H1 (cell line): ENCODE data around the gene PPIF. TPM values are rescaled to one million over a fixed set of nuclear protein-coding genes. Genes with fewer than 3 reads are reported as not detected.

Experiments used
- CTCF ChIA-PET: fragments of 300-600 bp; sonication (Branson Sonifier 250); formaldehyde crosslinking; loops from one replicate; lab custom pipeline; 2021; ENCODE audit not compliant: partially characterized antibody; lab: Charles Lee
- POLR2A ChIA-PET: fragments of 300-600 bp; sonication (Branson Sonifier 250); formaldehyde crosslinking; loops from one replicate; lab custom pipeline; 2021; ENCODE audit warnings: inconsistent platforms; ENCODE audit not compliant: partially characterized antibody; lab: Charles Lee
- DNase-seq, 2 experiments: peaks; one replicate each; pipeline versions ENCODE4 v3.0.0 to v3.0.0-alpha.2; 2010 to 2022; ENCODE audit warnings: low spot score in 2 of 2, low read depth in 1 of 2, mixed read lengths in 1 of 2
- FAIRE-seq: peaks from 2 replicates; lab custom pipeline; 2011; peaks lifted over from hg19 to GRCh38; lab: Jason Lieb, UNC
- H2AFZ ChIP-seq: 2 replicates; pipeline ENCODE4 v1.8.1; 2012; ENCODE audit warnings: low read length, inconsistent platforms
- H2AK5ac ChIP-seq: 2 replicates; pipeline ENCODE4 v1.6.1; 2013; ENCODE audit warnings: low read depth, low read length
- H2BK120ac ChIP-seq: replicated peaks from 2 replicates; pipeline ENCODE3; 2013; ENCODE audit warnings: low read depth, low read length, inconsistent platforms
- H2BK12ac ChIP-seq: 2 replicates; pipeline ENCODE4 v1.6.1; 2013; ENCODE audit warnings: low read depth, low read length
- H2BK15ac ChIP-seq: 2 replicates; pipeline ENCODE4 v1.6.1; 2013; ENCODE audit warnings: low read length
- H2BK20ac ChIP-seq: 2 replicates; pipeline ENCODE4 v1.6.1; 2013; ENCODE audit warnings: low read length
- H2BK5ac ChIP-seq: 2 replicates; pipeline ENCODE4 v1.6.1; 2013; ENCODE audit warnings: low read depth, low read length
- H3K14ac ChIP-seq: 2 replicates; pipeline ENCODE4 v1.6.1; 2013; ENCODE audit warnings: inconsistent platforms; ENCODE audit not compliant: insufficient read length
- H3K18ac ChIP-seq: 2 replicates; pipeline ENCODE4 v1.6.1; 2013; ENCODE audit warnings: low read length; ENCODE audit errors: extremely low read depth
- H3K23ac ChIP-seq: 2 replicates; pipeline ENCODE4 v1.6.1; 2013; ENCODE audit warnings: inconsistent platforms; ENCODE audit not compliant: insufficient read length
- H3K23me2 ChIP-seq: 2 replicates; pipeline ENCODE4 v1.6.1; 2013; ENCODE audit warnings: low read depth, low read length
- H3K27ac ChIP-seq: 2 replicates; pipeline ENCODE4 v1.6.1; 2011; ENCODE audit warnings: low read depth, low read length, inconsistent platforms
- H3K27me3 ChIP-seq, 4 experiments: replicated peaks in 1 of 4; 1 replicate in 1 of 4; 2 replicates in 3 of 4; pipeline versions ENCODE4 v1.6.1 to v1.8.1; 2011 to 2013; ENCODE audit warnings: low read length in 3 of 4, mild to moderate bottlenecking in 3 of 4, inconsistent platforms in 2 of 4, mixed read lengths in 2 of 4, moderate library complexity in 1 of 4; ENCODE audit not compliant: control insufficient read depth in 3 of 4, insufficient read depth in 3 of 4; ENCODE audit errors: extremely low read depth in 1 of 4
- H3K36me3 ChIP-seq, 4 experiments: 2 replicates each; pipeline versions ENCODE4 v1.6.1 to v1.8.1; 2011 to 2013; ENCODE audit warnings: mild to moderate bottlenecking in 4 of 4, low read length in 3 of 4, moderate library complexity in 2 of 4, control low read depth in 1 of 4, inconsistent platforms in 1 of 4; ENCODE audit not compliant: insufficient read depth in 4 of 4, control insufficient read depth in 2 of 4
- H3K4ac ChIP-seq: replicated peaks from 2 replicates; pipeline ENCODE3; 2013; ENCODE audit warnings: low read length, low read depth, mixed read lengths, inconsistent platforms; ENCODE audit not compliant: insufficient read length
- H3K4me1 ChIP-seq, 4 experiments: replicated peaks in 1 of 4; 1 replicate in 1 of 4; 2 replicates in 3 of 4; pipeline versions ENCODE4 v1.6.1 to v1.8.1; 2011 to 2013; ENCODE audit warnings: low read length in 3 of 4, inconsistent platforms in 2 of 4, mixed read lengths in 1 of 4; ENCODE audit not compliant: insufficient read depth in 4 of 4, control insufficient read depth in 3 of 4
- H3K4me2 ChIP-seq, 2 experiments: 2 replicates each; pipeline versions ENCODE4 v1.6.1 to v1.8.1; 2011 to 2013; ENCODE audit warnings: low read depth in 2 of 2, low read length in 2 of 2, control low read depth in 1 of 2, inconsistent platforms in 1 of 2, mild to moderate bottlenecking in 1 of 2; ENCODE audit not compliant: insufficient read depth in 1 of 2
- H3K4me3 ChIP-seq, 4 experiments: fragments of 200-600, 300-600 bp in 1 of 4; sonication (generic), shearing (Covaris generic), sonication (Bioruptor Twin) in 1 of 4; 2 replicates each; pipeline versions ENCODE4 v1.5.1 to v1.8.1; 2011 to 2016; ENCODE audit warnings: low read length in 4 of 4, low read depth in 3 of 4, control low read depth in 2 of 4, inconsistent platforms in 2 of 4, mild to moderate bottlenecking in 2 of 4, mixed read lengths in 1 of 4, moderate library complexity in 1 of 4; ENCODE audit not compliant: insufficient read depth in 2 of 4; ENCODE audit errors: extremely low read depth in 1 of 4
- H3K56ac ChIP-seq: replicated peaks from 2 replicates; pipeline ENCODE3; 2013; ENCODE audit warnings: low read depth, mild to moderate bottlenecking, mixed read lengths, low read length, inconsistent platforms; ENCODE audit not compliant: insufficient read length
- H3K79me1 ChIP-seq: 2 replicates; pipeline ENCODE4 v1.6.1; 2013; ENCODE audit warnings: low read depth, low read length, control low read depth
- H3K79me2 ChIP-seq, 2 experiments: 2 replicates each; pipeline versions ENCODE4 v1.6.1 to v1.8.1; 2012 to 2013; ENCODE audit warnings: low read length in 2 of 2, mild to moderate bottlenecking in 2 of 2, inconsistent platforms in 1 of 2; ENCODE audit not compliant: insufficient read depth in 2 of 2, control insufficient read depth in 1 of 2
- H3K9ac ChIP-seq, 4 experiments: replicated peaks in 1 of 4; 1 replicate in 1 of 4; 2 replicates in 3 of 4; pipeline versions ENCODE4 v1.6.1 to v1.8.1; 2011 to 2013; ENCODE audit warnings: low read depth in 3 of 4, low read length in 3 of 4, control low read depth in 2 of 4, mild to moderate bottlenecking in 2 of 4, moderate library complexity in 2 of 4, inconsistent platforms in 1 of 4; ENCODE audit errors: extremely low read depth in 1 of 4
- H3K9me3 ChIP-seq, 2 experiments: 2 replicates each; pipeline versions ENCODE4 v1.6.1 to v1.8.1; 2012 to 2013; ENCODE audit warnings: mild to moderate bottlenecking in 2 of 2, moderate library complexity in 2 of 2, control low read depth in 1 of 2, inconsistent platforms in 1 of 2, low read depth in 1 of 2, low read length in 1 of 2, mixed read lengths in 1 of 2; ENCODE audit not compliant: insufficient read depth in 2 of 2
- H4K20me1 ChIP-seq, 2 experiments: replicated peaks in 1 of 2; 2 replicates each; pipeline versions ENCODE3 to v1.8.1; 2011 to 2013; ENCODE audit warnings: inconsistent platforms in 2 of 2, low read length in 2 of 2, mild to moderate bottlenecking in 1 of 2; ENCODE audit not compliant: insufficient read depth in 2 of 2, control insufficient read depth in 1 of 2
- H4K5ac ChIP-seq: 2 replicates; pipeline ENCODE4 v1.6.1; 2013; ENCODE audit warnings: low read length, low read depth, mixed read lengths, inconsistent platforms; ENCODE audit not compliant: insufficient read length
- H4K8ac ChIP-seq: 2 replicates; pipeline ENCODE4 v1.8.0; 2013; ENCODE audit warnings: mild to moderate bottlenecking, moderate library complexity, low read length, inconsistent platforms; ENCODE audit not compliant: insufficient read depth; ENCODE audit errors: extremely low read depth
- H4K91ac ChIP-seq: replicated peaks from 2 replicates; pipeline ENCODE3; 2013; ENCODE audit warnings: low read length, mixed read lengths, inconsistent platforms; ENCODE audit not compliant: insufficient read length
- CREB1 ChIP-seq: IDR thresholded peaks from 2 replicates; pipeline ENCODE4 v1.6.1; 2012; ENCODE audit warnings: inconsistent platforms
- GABPA ChIP-seq: IDR thresholded peaks from 2 replicates; pipeline ENCODE4 v1.6.1; 2011; ENCODE audit warnings: mild to moderate bottlenecking, low read length, moderate library complexity, borderline replicate concordance; ENCODE audit not compliant: insufficient read depth
- HDAC2 ChIP-seq, 2 experiments: fragments of 300-600 bp in 1 of 2; sonication (generic) in 1 of 2; IDR thresholded peaks; 2 replicates each; pipeline ENCODE4 v1.6.1; 2011 to 2012; ENCODE audit warnings: low read depth in 2 of 2, low read length in 2 of 2, mild to moderate bottlenecking in 2 of 2, moderate library complexity in 2 of 2, borderline replicate concordance in 1 of 2, inconsistent platforms in 1 of 2
- RNF2 ChIP-seq: fragments of 200-900, 300-1000 bp; sonication (generic); IDR thresholded peaks from 2 replicates; pipeline ENCODE4 v1.7.1; 2016; ENCODE audit warnings: borderline replicate concordance, low read depth, mild to moderate bottlenecking, antibody characterized with exemption, low read length; ENCODE audit not compliant: poor library complexity, severe bottlenecking; ENCODE audit errors: missing control alignments
- SAP30 ChIP-seq: fragments of 300-600 bp; sonication (generic); IDR thresholded peaks from 2 replicates; pipeline ENCODE4 v1.7.1; 2012; ENCODE audit warnings: low read length, moderate library complexity, mild to moderate bottlenecking, inconsistent platforms; ENCODE audit not compliant: insufficient read depth, insufficient replicate concordance
- SP2 ChIP-seq: IDR thresholded peaks from 2 replicates; pipeline ENCODE4 v1.6.1; 2012; ENCODE audit warnings: mild to moderate bottlenecking, low read length, inconsistent platforms
- TEAD4 ChIP-seq: IDR thresholded peaks from 2 replicates; pipeline ENCODE4 v1.6.1; 2012; ENCODE audit warnings: low read depth, low read length, inconsistent platforms, mixed read lengths
- USF2 ChIP-seq: IDR thresholded peaks from 2 replicates; pipeline ENCODE4 v1.6.1; 2011; ENCODE audit warnings: low read length, improper control_type of control experiment
- YY1 ChIP-seq: IDR thresholded peaks from 2 replicates; pipeline ENCODE4 v1.6.1; 2011; ENCODE audit warnings: low read depth, mild to moderate bottlenecking, low read length
- WGBS, 2 experiments: shearing (Covaris generic) in 1 of 2; methylation state at CpG; one replicate each; pipeline versions ENCODE4 v1.1.6 to v1.1.7; 2013 to 2015; ENCODE audit warnings: low lambda C conversion rate in 2 of 2, mixed read lengths in 2 of 2, inconsistent platforms in 1 of 2, low coverage in 1 of 2, missing lambda C conversion rate in 1 of 2; ENCODE audit not compliant: insufficient replicate concordance in 2 of 2, insufficient coverage in 1 of 2, insufficient read length in 1 of 2; ENCODE audit errors: extremely low coverage in 1 of 2, missing lambda C conversion rate in 1 of 2; 5-methylcytosine and 5-hydroxymethylcytosine counted together
- polyA plus RNA-seq, 7 experiments: library from polyadenylated mRNA; depleted of rRNA in 3 of 7; stranded (reverse) in 5 of 7; unstranded in 2 of 7; fragments of >200 nt in 5 of 7; fragments of 200-250 nt in 2 of 7; gene quantifications; 1 replicate in 5 of 7; 2 replicates in 1 of 7; 4 replicates in 1 of 7; pipeline versions ENCODE4 v1.2.1 to v1.2.3, GENCODE V29; 2011 to 2013; ENCODE audit warnings: missing spikeins in 2 of 7, mixed read lengths in 2 of 7
- total RNA-seq: library from RNA; stranded (reverse); fragmentation: NEBNext Ultra II Directional; extraction: Animal tissue kit (Norgen Biotek cat#: 25700); gene quantifications from 2 replicates; pipeline ENCODE4 v1.2.1, GENCODE V29; 2021
- TF ChIP-seq, protein P1 (sequence below): IDR thresholded peaks from 2 replicates; pipeline ENCODE4 v1.6.1; 2012; ENCODE audit warnings: inconsistent platforms
- TF ChIP-seq, protein P2 (sequence below): IDR thresholded peaks from 2 replicates; pipeline ENCODE4 v1.6.1; 2012; ENCODE audit warnings: inconsistent platforms

PPIF gene
- total and polyA plus RNA-seq, 2 of the 8 experiments (the other 6 are each of a cell fraction or from before 2014, with no cell fraction given), result 70.2 to 77.6 TPM

DNA sequence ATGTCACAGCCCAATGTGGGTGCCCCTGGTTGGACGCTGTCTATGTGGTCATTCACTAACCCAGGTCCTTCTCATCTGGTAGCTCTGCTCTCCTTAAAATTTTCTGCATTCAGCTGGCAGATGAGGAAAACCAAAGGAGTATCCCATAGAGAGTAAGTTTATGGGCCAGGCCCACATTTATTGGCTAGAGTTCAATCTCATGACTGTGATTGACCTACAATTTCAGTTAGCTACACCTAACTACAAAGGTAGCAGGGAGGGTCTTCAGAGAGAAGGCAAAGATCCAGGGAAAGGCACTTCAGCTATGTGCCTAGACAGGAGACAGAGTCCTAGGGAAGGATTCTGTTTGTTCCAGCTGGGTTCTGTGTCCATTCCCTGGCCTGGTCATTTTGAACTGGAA is 23.7 kb upstream of the PPIF start:
- Histone ChIP-seq H4K8ac (no peak overlapping the region), H2BK120ac (no peak overlapping the region), H4K91ac (no peak overlapping the region), H3K27ac (no peak overlapping the region), H3K4me2 (no peak overlapping the region), H2AFZ (no peak overlapping the region), H3K56ac (no peak overlapping the region), H3K9ac (no peak overlapping the region), H2BK20ac (no peak overlapping the region), H3K36me3 (no peaks in the 10 kb centered on the region), H3K4me1 (peaks cover 0 to 3% (median under 1%) of the 10 kb centered on the region in 4 experiments; a peak in 4 of 7 replicates), H3K14ac (no peak overlapping the region), H2BK5ac (no peak overlapping the region), H3K23ac (no peak overlapping the region), H3K79me2 (no peaks in the 10 kb centered on the region; a peak in 1 of 4 replicates), H4K20me1 (no peaks in the 10 kb centered on the region), H3K23me2 (peaks cover 12% of the 10 kb centered on the region; the same call in 1 of the 2 replicates), H3K9me3 (no peaks in the 10 kb centered on the region), H3K27me3 (no peaks in the 10 kb centered on the region), H2BK12ac (no peak overlapping the region), H4K5ac (no peak overlapping the region), H3K18ac (no peak overlapping the region), H3K4ac (no peak overlapping the region), H3K4me3 (no peak overlapping the region), H3K79me1 (no peaks in the 10 kb centered on the region), H2BK15ac (no peak overlapping the region), H2AK5ac (no peak overlapping the region)
- POLR2A ChIA-PET, result no interaction called here
- no peak for DNase-seq
- CTCF ChIA-PET, result interaction anchor here (0.6 to 2.9 kb wide), 4 partner anchors 12 to 755 kb away, joined by 3 to 13 read pairs (median 6); no protein-coding TSS in a partner anchor
- 93% methylated on average over 1 of the region's 1 CpG; no CpG with 5 or more reads in 1 of the 2 experiments for WGBS, 2 experiments
- FAIRE-seq, result no peak
- no peak for TF ChIP-seq CREB1
- TF ChIP-seq USF2, result no peak
- no peak for TF ChIP-seq GABPA
- TF ChIP-seq, protein P1, sequence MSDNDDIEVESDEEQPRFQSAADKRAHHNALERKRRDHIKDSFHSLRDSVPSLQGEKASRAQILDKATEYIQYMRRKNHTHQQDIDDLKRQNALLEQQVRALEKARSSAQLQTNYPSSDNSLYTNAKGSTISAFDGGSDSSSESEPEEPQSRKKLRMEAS, result no peak
- TF ChIP-seq TEAD4, result no peak
- TF ChIP-seq, protein P2, sequence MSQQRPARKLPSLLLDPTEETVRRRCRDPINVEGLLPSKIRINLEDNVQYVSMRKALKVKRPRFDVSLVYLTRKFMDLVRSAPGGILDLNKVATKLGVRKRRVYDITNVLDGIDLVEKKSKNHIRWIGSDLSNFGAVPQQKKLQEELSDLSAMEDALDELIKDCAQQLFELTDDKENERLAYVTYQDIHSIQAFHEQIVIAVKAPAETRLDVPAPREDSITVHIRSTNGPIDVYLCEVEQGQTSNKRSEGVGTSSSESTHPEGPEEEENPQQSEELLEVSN, result no peak
- no peak for TF ChIP-seq SP2
- no peak for TF ChIP-seq YY1
- no peak for TF ChIP-seq RNF2
- TF ChIP-seq SAP30, result no peak
- TF ChIP-seq HDAC2 (IDR thresholded peaks at IDR 0.05; ENCODE audit: borderline replicate concordance in 1 of 2, low read depth in 2 of 2, low read length in 2 of 2), result no peak
